Fibroblast of pulmonary artery (primary cell): ENCODE measurements around the gene CLEC9A.

Source experiments
- DNase-seq: peaks from one replicate; pipeline ENCODE4 v3.0.0-alpha.2; 2010; ENCODE audit warnings: low read depth
- H3K4me3 ChIP-seq: replicated peaks from 2 replicates; pipeline ENCODE4 v1.5.1; 2011; ENCODE audit warnings: low read depth, mild to moderate bottlenecking, control low read depth, low read length, moderate library complexity
- TF ChIP-seq, protein P1 (sequence below): IDR thresholded peaks from 2 replicates; pipeline ENCODE4 v1.5.1; 2011; ENCODE audit warnings: mild to moderate bottlenecking, control low read depth, low read length, inconsistent platforms; ENCODE audit errors: missing control alignments

The CLEC9A gene

GRCh38 chr12:10030446-10030845 is at the start of gene CLEC9A:
Gene CLEC9A, plus strand, starts transcription at chr12:10030682. Its CDS starts 22,006 bp downstream, at chr12:10052688.
- H3K4me3 ChIP-seq: no peak within 1 kb of the TSS
- TF ChIP-seq, protein P1, sequence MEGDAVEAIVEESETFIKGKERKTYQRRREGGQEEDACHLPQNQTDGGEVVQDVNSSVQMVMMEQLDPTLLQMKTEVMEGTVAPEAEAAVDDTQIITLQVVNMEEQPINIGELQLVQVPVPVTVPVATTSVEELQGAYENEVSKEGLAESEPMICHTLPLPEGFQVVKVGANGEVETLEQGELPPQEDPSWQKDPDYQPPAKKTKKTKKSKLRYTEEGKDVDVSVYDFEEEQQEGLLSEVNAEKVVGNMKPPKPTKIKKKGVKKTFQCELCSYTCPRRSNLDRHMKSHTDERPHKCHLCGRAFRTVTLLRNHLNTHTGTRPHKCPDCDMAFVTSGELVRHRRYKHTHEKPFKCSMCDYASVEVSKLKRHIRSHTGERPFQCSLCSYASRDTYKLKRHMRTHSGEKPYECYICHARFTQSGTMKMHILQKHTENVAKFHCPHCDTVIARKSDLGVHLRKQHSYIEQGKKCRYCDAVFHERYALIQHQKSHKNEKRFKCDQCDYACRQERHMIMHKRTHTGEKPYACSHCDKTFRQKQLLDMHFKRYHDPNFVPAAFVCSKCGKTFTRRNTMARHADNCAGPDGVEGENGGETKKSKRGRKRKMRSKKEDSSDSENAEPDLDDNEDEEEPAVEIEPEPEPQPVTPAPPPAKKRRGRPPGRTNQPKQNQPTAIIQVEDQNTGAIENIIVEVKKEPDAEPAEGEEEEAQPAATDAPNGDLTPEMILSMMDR: no peak
- DNase-seq: no peak

DNA sequence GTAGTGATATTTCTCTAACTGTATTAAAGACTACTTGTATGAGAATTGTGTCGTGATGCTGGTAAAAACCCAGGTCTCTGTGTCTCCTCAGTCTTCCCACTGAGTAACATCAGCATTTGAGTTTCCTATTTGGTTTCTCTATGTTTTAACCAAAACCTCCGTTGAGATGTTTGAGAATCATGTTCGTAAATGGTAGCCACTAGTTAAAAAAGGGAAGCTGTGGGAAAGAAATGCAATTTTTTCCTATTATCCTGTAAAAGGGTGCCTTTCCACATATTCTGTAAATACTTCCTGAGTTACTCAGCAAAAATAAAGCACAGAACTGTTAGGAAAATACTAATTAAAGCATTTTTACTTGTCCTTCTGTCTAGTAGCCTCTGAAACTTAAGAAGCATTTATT is 38.6 kb upstream of the CLEC9A start:
- TF ChIP-seq, protein P1: no peak
- no peak for DNase-seq
- no peak overlapping the region for H3K4me3 ChIP-seq

DNA sequence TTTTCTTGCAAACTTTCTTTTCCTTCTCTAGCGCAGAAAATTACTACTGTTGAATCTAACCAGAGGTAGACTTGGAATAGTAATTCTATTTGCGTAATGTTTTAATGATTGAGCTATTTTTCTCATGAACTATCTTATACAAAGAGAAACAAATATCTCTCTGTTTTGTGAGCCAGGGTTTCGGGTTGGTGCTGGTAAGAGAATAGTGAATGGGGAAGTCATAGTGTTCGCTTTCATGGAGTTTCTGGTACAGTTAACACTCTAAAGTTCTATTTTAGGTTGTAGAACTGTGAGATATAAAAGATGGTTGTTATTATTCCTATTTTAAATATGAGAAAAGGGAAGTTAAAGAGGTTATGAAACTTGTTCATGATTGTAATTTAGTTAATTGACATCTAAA is 38.2 kb upstream of the CLEC9A start:
- no peak overlapping the region for H3K4me3 ChIP-seq
- TF ChIP-seq, protein P1: no peak

GRCh38 chr12:9999016-9999415 is 31.5 kb upstream of the CLEC9A start, which contains the start of gene CLEC1B:
Gene CLEC1B, minus strand, starts transcription at chr12:9999121. Its CDS starts 21 bp downstream, at chr12:9999100.
- no peak for DNase-seq
- no peak within 1 kb of the TSS for H3K4me3 ChIP-seq
- TF ChIP-seq, protein P1: no peak

More for the DNA sequence above, 38.2 kb upstream of the CLEC9A start:
- DNase-seq: no peak

GRCh38 chr12:10001171-10001776 is 29.2 kb upstream of the CLEC9A start:
- H3K4me3 ChIP-seq: no peak overlapping the region
- TF ChIP-seq, protein P1: no peak
- DNase-seq: no peak

DNA sequence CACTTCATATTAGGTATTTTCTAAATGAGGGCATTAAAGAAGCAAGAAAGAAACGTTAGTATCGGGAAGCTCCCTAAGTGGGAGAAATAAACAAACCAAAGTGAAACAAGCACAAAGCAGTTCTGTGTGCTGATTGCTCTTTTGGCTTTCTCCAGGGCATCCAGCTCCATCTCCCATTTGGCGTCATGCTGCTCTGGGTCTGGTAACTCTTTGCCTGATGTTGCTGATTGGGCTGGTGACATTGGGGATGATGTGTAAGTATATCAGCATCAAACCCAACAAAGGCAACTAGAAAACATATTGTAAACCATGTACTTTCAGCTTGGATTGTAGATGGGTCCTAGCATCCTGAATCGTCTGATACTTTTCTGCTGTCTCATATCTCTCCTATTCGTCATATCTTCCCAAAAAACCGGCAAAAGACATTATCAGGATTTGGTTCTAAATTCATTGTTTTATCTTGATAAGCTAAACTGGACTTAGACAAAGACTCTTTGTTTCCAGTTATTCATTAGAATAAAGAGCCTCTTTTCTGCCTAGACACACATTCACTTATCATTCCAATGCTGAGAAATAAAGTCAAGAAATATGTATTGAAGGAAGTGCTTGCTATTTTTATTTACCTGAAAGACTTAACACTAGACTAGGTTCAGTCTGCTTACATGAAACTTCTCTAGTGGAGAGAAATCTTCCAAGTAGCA is 17.7 kb upstream of the CLEC9A start:
- DNase-seq: no peak
- no peak overlapping the region for H3K4me3 ChIP-seq
- TF ChIP-seq, protein P1: no peak

DNA sequence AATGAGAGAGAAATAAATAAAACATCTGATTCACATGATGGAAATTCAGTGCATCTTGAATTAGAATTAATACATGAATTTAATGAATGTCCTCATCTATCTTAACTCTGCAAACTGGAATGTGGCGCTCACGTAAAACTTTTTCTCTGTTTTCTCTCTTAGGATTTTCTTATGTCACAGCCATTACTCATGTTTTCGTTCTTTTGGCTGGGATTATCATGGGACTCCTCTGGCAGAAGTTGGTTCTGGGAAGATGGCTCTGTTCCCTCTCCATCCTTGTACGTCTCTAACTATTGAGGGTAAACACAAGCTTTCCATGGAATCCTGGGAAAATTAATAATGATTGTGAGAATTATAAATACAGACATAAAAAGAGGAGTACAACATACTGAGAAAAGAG is 15.0 kb upstream of the CLEC9A start:
- H3K4me3 ChIP-seq: no peak overlapping the region
- DNase-seq: no peak
- TF ChIP-seq, protein P1: no peak
